ENCODE measurements around the gene TAF6.

The TAF6 gene

DNA sequence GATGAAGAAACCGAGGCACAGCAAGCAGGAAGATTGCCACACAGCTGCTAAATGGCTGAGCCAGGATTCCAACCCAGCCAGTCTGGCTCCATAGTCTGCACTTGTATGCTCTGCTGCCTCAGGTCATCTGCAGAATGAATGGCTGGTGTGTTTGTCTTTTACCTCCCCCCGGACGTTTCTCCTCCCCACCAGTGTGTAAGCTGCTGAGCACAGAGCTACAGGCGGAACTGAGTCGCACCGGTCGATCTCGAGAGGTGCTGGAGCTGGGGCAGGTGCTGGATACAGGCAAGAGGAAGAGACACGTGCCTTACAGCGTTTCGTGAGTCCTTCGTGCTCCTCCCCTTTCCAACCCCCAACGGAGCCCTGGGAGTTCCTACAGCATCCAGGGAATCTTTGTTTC lies 2.9 kb upstream of the TAF6 start:
- no peak overlapping the region for H3K4me3 ChIP-seq (ENCODE audit: low read depth, low read length)
- DNase-seq (ENCODE audit: low read depth), result no peak
- TF ChIP-seq, protein P1, sequence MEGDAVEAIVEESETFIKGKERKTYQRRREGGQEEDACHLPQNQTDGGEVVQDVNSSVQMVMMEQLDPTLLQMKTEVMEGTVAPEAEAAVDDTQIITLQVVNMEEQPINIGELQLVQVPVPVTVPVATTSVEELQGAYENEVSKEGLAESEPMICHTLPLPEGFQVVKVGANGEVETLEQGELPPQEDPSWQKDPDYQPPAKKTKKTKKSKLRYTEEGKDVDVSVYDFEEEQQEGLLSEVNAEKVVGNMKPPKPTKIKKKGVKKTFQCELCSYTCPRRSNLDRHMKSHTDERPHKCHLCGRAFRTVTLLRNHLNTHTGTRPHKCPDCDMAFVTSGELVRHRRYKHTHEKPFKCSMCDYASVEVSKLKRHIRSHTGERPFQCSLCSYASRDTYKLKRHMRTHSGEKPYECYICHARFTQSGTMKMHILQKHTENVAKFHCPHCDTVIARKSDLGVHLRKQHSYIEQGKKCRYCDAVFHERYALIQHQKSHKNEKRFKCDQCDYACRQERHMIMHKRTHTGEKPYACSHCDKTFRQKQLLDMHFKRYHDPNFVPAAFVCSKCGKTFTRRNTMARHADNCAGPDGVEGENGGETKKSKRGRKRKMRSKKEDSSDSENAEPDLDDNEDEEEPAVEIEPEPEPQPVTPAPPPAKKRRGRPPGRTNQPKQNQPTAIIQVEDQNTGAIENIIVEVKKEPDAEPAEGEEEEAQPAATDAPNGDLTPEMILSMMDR (IDR thresholded peaks at IDR 0.05; ENCODE audit: low read depth, low read length, missing control alignments), result no peak
- in situ Hi-C loops (cut with HindIII; ENCODE audit: low sequenced_read_pairs), result no loop called here

DNA sequence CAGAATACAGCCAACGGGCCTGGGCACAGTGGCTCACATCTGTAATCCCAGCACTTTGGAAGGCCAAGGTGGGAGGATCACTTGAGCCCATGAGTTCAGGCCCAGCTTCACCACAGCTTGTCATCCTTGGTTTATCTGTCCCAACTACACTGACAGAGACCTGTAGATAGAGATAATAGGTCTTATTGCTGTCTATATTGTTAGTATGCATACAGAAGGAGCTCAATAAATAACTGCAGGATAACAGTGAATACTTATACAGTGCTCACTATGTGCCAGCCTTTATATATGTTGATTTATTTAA lies 1.5 kb upstream of the TAF6 start:
- in situ Hi-C loops (cut with HindIII; ENCODE audit: low sequenced_read_pairs), result no loop called here
- H3K4me3 ChIP-seq (ENCODE audit: low read depth, low read length), result peak overlapping the region; percentile 81
- no peak for DNase-seq (ENCODE audit: low read depth)
- TF ChIP-seq, protein P1 (IDR thresholded peaks at IDR 0.05; ENCODE audit: low read depth, low read length, missing control alignments), result no peak

DNA sequence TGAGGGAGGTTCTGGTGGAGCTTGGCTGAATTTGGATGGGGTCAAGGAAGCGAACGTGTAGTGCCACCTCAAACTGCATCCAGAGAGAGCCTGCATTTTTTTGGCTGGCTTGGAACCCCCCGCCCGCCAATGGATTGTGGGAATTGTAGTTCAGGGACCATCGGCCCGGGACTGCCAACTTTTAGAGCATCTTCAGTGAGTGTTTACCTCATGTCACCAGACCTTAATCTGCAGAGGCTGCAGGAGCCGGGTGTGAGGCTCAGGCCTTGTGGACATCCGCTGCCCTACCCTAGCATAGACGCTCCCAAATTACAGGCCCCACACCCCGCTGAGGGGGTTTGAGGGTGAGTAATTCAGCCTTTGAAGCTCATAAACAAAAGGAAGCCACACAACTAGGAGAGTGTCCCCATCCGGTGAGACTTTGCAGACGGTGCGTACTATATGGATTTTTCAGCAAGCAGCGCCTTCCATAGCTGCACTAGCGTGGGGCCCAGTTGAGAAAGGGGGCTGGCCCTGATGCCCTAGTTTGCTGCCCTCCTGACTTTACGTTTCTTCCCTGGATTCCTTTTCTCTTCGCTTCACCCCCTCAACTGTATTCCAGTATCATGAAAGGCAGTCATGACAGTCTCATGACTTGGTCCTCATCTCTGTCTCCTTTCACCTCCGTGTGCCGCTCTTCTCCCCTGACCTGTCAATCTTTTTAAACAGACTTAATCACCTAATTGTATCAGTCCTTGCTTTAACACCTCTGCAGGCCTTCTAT lies 993 bp upstream of the TAF6 start:
- no peak for DNase-seq (ENCODE audit: low read depth)
- TF ChIP-seq, protein P1 (IDR thresholded peaks at IDR 0.05; ENCODE audit: low read depth, low read length, missing control alignments), result no peak
- H3K4me3 ChIP-seq (ENCODE audit: low read depth, low read length), result peak overlapping the region; percentile 81
- in situ Hi-C loops (cut with HindIII; ENCODE audit: low sequenced_read_pairs), result no loop called here

DNA sequence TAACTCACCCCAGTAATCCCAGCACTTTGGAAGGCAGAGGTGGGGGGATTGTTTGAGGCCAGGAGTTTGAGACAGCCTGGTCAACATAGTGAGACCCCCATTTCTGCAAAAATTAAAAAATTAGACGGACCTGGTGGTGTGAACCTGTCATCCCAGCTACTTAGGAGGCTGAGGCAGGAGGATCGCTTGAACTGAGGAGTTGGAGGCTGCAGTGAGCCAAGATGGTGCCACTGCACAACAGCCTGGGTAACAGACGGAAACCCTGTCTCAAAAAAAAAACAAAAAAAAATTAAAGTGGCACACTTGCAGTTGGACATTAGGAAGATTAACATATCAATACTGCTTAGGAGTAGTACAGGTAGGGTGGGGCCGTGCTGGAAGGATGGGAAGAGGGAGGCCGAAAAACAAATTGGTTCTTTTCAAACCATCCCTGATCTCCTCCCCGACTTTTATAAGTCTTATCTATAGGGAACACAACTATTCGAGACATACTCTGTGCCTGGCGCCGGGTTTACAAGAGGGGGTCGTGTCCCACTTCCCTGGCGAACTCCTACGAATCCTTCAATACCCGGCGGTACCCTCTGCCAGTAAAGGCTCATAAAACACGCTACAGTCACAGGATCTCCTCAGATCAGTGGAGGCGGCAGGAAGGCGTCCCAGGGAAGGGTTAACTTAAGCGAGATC lies 628 bp downstream of the TAF6 start:
- TF ChIP-seq, protein P1 (IDR thresholded peaks at IDR 0.05; ENCODE audit: low read depth, low read length, missing control alignments), result no peak
- in situ Hi-C loops (cut with HindIII; ENCODE audit: low sequenced_read_pairs), result no loop called here

DNA sequence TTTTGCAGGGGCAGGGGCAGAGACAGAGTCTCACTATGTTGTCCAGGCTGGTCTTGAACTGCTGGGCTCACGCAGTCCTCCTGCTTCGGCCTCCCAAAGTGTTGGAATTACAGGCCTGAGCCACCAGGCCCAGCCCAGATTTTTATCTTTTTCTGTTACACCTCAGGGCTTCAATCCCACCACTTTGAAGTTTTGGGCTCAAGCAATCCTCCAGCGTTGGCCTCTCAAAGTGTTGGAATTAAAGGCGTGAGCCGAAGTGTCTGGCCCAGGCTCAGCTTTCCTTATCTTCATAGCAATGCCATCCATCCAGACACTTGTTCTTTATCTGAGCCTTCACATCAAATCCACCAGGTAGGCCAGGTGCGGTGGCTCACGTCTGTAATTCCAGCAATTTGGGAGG lies 4.1 kb downstream of the TAF6 start:
- TF ChIP-seq, protein P1 (IDR thresholded peaks at IDR 0.05; ENCODE audit: low read depth, low read length, missing control alignments), result no peak
- DNase-seq (ENCODE audit: low read depth), result no peak
- H3K4me3 ChIP-seq (ENCODE audit: low read depth, low read length), result no peak overlapping the region
- in situ Hi-C loops (cut with HindIII; ENCODE audit: low sequenced_read_pairs), result no loop called here

More for the DNA sequence above, 628 bp downstream of the TAF6 start:
- peak overlapping the region; percentile 81 for H3K4me3 ChIP-seq (ENCODE audit: low read depth, low read length)
- DNase-seq (ENCODE audit: low read depth), result no peak

DNA sequence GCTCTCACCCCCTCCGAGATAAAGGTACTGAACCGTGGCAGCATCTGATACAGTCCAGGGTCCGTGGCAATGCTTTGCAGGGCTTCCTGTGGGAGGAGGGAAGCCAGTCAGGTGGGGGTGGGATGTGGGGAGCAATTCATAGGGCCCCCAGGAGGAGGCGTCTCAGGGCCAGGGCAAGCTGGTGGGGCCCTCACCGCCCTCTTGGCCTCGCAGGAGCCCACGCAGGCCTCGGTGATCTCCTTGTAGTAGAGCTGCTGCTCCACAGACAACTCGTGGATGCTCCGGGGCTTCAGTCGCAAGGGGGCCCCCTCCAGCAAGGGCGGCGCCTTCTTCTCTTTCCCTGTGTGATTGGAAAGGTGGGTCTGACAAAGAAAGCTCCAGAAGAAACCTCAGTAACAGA lies 7.2 kb downstream of the TAF6 start:
- no peak for DNase-seq (ENCODE audit: low read depth)
- in situ Hi-C loops (cut with HindIII; ENCODE audit: low sequenced_read_pairs), result no loop called here
- no peak overlapping the region for H3K4me3 ChIP-seq (ENCODE audit: low read depth, low read length)
- TF ChIP-seq, protein P1 (IDR thresholded peaks at IDR 0.05; ENCODE audit: low read depth, low read length, missing control alignments), result no peak

Measured in astrocyte of the cerebellum (primary cell).